GM12864 (cell line): ENCODE results near the gene GNAI2.
A peak's percentile ranks its signal among the peaks of the same experiment; 100 is the strongest.

Source experiments
- DNase-seq: peaks from one replicate; pipeline ENCODE4 v3.0.0-alpha.2; 2011; ENCODE audit warnings: low read depth
- H3K4me3 ChIP-seq: 2 replicates; pipeline ENCODE4 v1.5.1; 2011; ENCODE audit warnings: mild to moderate bottlenecking, low read depth, low read length, control low read depth
- CTCF ChIP-seq: IDR thresholded peaks from 2 replicates; pipeline ENCODE4 v1.5.1; 2011; ENCODE audit warnings: low read depth, mild to moderate bottlenecking, moderate library complexity, low read length, control low read depth, inconsistent platforms; ENCODE audit errors: missing control alignments

GNAI2 gene

DNA sequence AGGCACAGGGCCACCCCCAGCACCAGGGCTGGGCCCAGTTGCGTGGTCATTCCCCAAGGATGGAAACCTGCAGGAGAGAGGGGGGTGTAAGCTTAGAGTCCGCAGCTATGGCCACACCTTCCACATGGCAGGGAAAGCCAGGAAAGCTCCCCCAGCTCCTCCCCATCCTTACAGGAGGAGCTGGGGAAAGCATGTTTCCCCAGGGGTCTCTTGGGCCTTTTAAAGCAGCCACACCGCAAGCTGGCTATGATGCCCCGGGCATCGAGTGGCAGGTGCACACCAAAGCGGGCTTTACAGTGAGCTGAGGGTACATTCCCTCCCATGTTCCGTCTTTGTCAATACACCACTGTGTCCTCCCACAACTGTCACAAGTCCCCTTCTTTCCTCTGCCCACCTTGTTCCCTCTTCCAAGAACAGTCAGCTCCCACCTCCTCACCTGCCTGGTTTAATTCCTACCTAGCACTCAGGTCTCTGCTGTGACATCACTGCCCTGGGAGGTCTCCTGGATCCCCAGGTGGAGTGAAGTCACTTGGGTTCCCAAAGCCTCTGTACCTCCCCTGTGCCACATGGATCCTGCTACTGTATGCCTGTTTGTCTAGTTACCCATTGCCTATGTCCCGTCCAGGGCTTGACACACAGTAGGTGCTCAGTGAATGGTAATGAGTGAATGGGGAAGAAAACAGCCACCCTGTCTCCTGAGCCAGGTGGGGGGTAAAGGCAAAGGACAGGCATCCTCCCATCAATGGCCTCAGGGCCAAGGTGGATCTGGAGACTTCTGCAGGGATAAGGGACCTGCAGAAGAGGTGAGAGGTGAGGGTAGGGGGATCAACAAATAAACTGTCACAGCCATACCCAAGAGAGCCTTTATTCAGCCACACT, 59.8 kb downstream of the GNAI2 start:
- TF ChIP-seq CTCF: no peak

DNA sequence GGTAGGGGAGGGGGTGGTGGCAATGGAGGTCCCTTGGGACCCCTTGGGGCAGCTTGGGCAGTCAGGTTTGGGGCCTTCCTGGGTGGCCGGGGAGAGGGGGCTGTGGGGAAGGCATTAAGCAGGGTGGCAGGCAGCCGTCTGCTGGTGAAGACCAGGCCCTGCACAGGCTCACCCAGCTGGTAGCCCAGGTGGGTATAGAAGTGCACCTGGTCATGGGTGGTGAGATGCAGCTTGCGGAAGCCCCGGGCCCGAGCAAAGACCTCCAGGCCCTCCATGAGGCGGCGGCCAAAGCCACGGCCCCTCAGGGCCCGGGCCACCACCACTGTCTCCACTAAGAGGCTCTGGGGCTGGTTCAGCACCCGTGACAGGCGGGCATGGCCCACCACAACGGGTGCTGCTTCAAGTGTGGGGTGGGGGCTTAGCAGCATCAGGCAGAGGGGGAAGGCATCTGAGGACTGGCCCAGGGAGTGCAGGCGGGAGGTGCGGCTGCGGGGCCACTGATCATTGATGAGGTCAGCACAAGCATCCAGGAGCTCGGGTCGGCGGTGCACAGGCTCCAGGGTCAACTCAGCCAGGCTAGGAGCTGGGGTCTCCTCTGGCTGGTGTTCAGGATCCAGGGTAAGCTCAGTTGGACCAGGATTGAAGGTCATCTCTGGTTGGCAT, 60.8 kb downstream of the GNAI2 start:
- no peak for TF ChIP-seq CTCF
- H3K4me3 ChIP-seq: no peak overlapping the region
- DNase-seq: no peak

More for the DNA sequence above, 59.8 kb downstream of the GNAI2 start:
- DNase-seq: no peak
- no peak overlapping the region for H3K4me3 ChIP-seq

DNA sequence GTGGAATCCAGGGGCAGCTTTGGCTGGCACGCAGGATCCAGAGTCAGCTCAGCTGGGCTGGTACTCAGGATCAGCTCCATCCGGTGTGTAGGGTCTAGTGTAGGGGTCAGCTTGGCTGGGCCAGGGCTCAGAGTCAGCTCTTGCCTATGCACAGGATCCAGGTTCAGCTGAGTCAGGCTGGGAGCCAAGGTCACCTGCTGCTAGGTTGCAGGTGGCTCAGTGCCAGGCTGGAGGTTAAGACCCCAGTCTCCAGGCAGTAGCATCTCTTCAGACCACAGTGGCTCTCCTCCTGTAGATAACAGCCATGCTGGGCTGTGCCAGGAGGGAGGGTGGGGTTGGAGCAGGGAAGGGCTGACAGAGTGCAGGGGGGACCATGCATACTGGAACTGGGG, 61.4 kb downstream of the GNAI2 start:
- DNase-seq: no peak
- no peak for TF ChIP-seq CTCF
- no peak overlapping the region for H3K4me3 ChIP-seq

GRCh38 chr3:50297896-50298725, 62.1 kb downstream of the GNAI2 start:
- H3K4me3 ChIP-seq: peak overlapping the region; percentile 75
- no peak for DNase-seq

GRCh38 chr3:50298836-50299637, 63.0 kb downstream of the GNAI2 start, which contains the start of the genes HYAL3 and NAA80:
TSS of gene HYAL3 (minus strand) at chr3:50299405. CDS start at chr3:50295602, 3,803 bp downstream.
TSS of gene NAA80 (minus strand) at chr3:50299405. CDS start at chr3:50297463, 1,942 bp downstream.
- peak; percentile 96 for DNase-seq
- H3K4me3 ChIP-seq: peak within 1 kb of the TSS; percentile 75
- TF ChIP-seq CTCF: peak; percentile 55

More at GRCh38 chr3:50297896-50298725, 62.1 kb downstream of the GNAI2 start:
- TF ChIP-seq CTCF: no peak

DNA sequence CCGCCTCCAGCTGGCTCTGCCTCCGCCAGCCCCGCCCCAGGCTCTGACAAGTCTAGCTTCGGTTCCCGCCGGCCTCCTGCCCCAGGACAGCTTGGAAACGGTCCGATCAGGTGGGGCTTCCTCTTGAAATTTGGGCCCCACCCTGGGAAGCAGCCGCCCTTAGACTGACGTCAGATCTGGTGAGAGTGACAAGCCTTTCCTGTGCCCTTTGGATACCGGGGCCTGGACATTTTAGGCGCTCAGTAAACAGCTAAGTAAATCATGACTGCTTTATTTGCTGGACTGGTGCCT, 63.6 kb downstream of the GNAI2 start:
- TF ChIP-seq CTCF: no peak
- no peak for DNase-seq
- peak overlapping the region; percentile 62 for H3K4me3 ChIP-seq
